IPS-15b (cell line): Measurements from ENCODE around the gene JAG1.
"Not testable (repeated sequence)": the region's sequence is repeated elsewhere in the genome, so short reads cannot be mapped to it uniquely, and the experiment has no call there.

Source experiments
- H3K27me3 ChIP-seq: one replicate; pipeline ENCODE4 v1.6.1; 2013; ENCODE audit warnings: low read length; ENCODE audit not compliant: control insufficient read depth, insufficient read depth
- H3K36me3 ChIP-seq: one replicate; pipeline ENCODE4 v1.6.1; 2013; ENCODE audit warnings: low read length; ENCODE audit not compliant: control insufficient read depth, insufficient read depth
- H3K4me1 ChIP-seq: one replicate; pipeline ENCODE4 v1.6.1; 2013; ENCODE audit warnings: mild to moderate bottlenecking, low read length; ENCODE audit not compliant: control insufficient read depth, insufficient read depth
- H3K4me3 ChIP-seq: one replicate; pipeline ENCODE4 v1.5.1; 2013; ENCODE audit warnings: low read depth, low read length
- H3K9ac ChIP-seq: one replicate; pipeline ENCODE4 v1.6.1; 2013; ENCODE audit warnings: low read depth, mild to moderate bottlenecking, low read length
- H3K9me3 ChIP-seq: one replicate; pipeline ENCODE4 v1.6.1; 2013; ENCODE audit warnings: mild to moderate bottlenecking, low read length; ENCODE audit not compliant: control insufficient read depth, insufficient read depth

JAG1 gene

GRCh38 chr20:10629946-10630650 is 43.7 kb downstream of the JAG1 start:
- Histone ChIP-seq H3K9me3 (no peaks in the 10 kb centered on the region), H3K9ac (no peak overlapping the region), H3K27me3 (no peaks in the 10 kb centered on the region)

DNA sequence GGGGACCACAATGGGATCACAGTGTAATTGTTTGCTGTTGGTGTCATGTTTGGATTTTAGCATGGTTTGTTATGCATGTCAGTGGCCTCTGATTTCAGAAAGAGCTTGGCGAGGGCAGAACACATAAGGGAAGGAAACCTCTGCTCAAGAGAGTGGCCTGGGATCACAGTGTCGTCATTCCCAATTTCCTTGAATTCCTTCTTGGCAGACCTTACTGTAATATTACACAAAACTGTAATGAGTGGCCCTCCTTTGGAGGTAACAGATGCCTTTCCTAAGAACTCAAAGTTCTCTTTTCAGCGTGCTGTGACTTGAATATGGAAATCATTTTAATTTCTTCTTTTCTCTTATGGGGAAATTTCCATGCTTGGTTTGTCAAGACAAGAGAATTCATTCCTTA is 46.9 kb downstream of the JAG1 start:
- H3K4me3 ChIP-seq = no peak overlapping the region
- H3K4me1 ChIP-seq = peaks cover 11% of the 10 kb centered on the region
- no peaks in the 10 kb centered on the region for H3K27me3 ChIP-seq
- H3K9me3 ChIP-seq = no peaks in the 10 kb centered on the region
- no peak overlapping the region for H3K9ac ChIP-seq
- H3K36me3 ChIP-seq = no peaks in the 10 kb centered on the region

More at GRCh38 chr20:10629946-10630650, 43.7 kb downstream of the JAG1 start:
- no peaks in the 10 kb centered on the region for H3K36me3 ChIP-seq
- no peak overlapping the region for H3K4me3 ChIP-seq
- peaks cover 19% of the 10 kb centered on the region for H3K4me1 ChIP-seq

- H3K4me1 ChIP-seq = peaks cover 7% of the 10 kb centered on the region
- H3K4me3 ChIP-seq = no peak overlapping the region
- H3K9ac ChIP-seq = no peak overlapping the region
- no peaks in the 10 kb centered on the region for H3K27me3 ChIP-seq
- no peaks in the 10 kb centered on the region for H3K9me3 ChIP-seq
- no peaks in the 10 kb centered on the region for H3K36me3 ChIP-seq
These were observed 48.2 kb downstream of the JAG1 start for GRCh38 chr20:10625641-10626040.

GRCh38 chr20:10622657-10623418 is 51.0 kb downstream of the JAG1 start:
- Histone ChIP-seq H3K4me3 (no peak overlapping the region), H3K4me1 (peaks cover 16% of the 10 kb centered on the region), H3K27me3 (no peaks in the 10 kb centered on the region), H3K36me3 (no peaks in the 10 kb centered on the region), H3K9ac (peak overlapping the region; percentile 8), H3K9me3 (no peaks in the 10 kb centered on the region)

- Histone ChIP-seq H3K9me3 (no peaks in the 10 kb centered on the region), H3K27me3 (no peaks in the 10 kb centered on the region), H3K36me3 (no peaks in the 10 kb centered on the region), H3K9ac (no peak overlapping the region), H3K4me1 (peaks cover 16% of the 10 kb centered on the region), H3K4me3 (no peak overlapping the region)
These were observed 52.6 kb downstream of the JAG1 start for GRCh38 chr20:10621149-10621548.

- no peaks in the 10 kb centered on the region for H3K36me3 ChIP-seq
- H3K9me3 ChIP-seq = no peaks in the 10 kb centered on the region
- no peaks in the 10 kb centered on the region for H3K27me3 ChIP-seq
- H3K4me1 ChIP-seq = peaks cover 16% of the 10 kb centered on the region
- H3K4me3 ChIP-seq = no peak overlapping the region
- no peak overlapping the region for H3K9ac ChIP-seq
These were observed 54.4 kb downstream of the JAG1 start for GRCh38 chr20:10619427-10619826.

DNA sequence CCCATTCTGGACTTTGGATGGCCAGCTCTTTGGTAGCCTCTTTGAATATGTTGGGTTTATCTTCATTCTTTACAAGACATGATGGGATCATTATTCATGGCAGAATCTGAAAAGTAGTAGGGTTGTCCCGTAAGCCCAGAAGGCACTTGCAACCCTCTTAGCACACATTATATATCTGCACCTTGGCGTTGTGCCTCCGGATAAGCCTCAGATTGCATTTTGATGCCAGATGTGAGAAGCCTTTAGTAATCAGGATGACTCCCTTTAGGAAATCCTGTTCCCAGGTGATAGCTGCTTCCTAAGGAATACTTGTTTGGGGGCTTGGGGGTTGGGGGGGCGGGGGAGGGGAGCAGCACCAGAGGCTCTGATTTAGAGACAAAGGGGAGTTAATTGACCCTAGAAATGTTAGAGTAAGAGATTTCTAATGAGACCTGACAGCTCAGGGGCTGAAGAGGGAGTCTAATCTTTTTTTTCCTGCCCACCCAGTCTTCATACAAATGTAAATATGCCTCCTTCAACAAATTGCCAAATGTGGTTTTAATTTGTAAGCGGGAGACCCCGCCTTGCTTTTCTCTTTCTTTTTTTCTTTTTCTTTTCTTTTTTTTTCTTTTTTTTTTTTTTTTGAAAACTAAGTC is 55.1 kb downstream of the JAG1 start:
- Histone ChIP-seq H3K36me3 (no peaks in the 10 kb centered on the region), H3K4me1 (peaks cover 16% of the 10 kb centered on the region), H3K4me3 (no peak overlapping the region), H3K9me3 (no peaks in the 10 kb centered on the region), H3K9ac (no peak overlapping the region), H3K27me3 (no peaks in the 10 kb centered on the region)

DNA sequence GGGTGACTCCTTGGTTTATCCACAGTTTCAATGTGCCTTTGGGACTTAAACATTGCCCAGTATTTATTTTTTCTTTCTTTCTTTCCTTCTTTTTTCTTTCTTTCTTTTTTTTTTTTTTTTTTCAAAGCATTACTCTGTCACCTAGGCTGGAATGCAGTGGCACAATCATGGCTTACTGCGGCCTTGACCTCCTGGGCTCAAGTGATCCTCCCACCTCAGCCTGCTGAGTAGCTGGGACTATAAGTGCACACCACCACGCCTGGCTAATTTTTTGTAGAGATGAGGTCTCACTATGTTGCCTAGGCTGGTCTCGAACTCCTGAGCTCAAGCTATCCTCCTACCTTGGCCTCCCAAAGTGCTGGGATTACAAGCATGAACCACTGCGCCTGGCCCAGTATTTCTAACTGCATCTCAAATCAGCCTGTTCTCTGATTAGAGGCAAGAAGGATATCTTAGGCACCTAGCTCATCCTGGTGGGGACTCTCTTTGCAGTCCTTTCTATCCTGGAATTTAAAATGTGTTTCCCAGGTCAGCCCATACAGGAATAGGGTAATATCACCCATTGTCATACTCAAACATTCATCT is 56.2 kb downstream of the JAG1 start:
- H3K9me3 ChIP-seq, H3K4me3 ChIP-seq, H3K27me3 ChIP-seq, H3K9ac ChIP-seq, H3K36me3 ChIP-seq: not testable (repeated sequence)
- peaks cover 16% of the 10 kb centered on the region for H3K4me1 ChIP-seq

GRCh38 chr20:10616212-10616611 is 57.6 kb downstream of the JAG1 start:
- Histone ChIP-seq H3K36me3 (no peaks in the 10 kb centered on the region), H3K4me3 (no peak overlapping the region), H3K9ac (no peak overlapping the region), H3K9me3 (no peaks in the 10 kb centered on the region), H3K4me1 (peaks cover 20% of the 10 kb centered on the region), H3K27me3 (no peaks in the 10 kb centered on the region)

DNA sequence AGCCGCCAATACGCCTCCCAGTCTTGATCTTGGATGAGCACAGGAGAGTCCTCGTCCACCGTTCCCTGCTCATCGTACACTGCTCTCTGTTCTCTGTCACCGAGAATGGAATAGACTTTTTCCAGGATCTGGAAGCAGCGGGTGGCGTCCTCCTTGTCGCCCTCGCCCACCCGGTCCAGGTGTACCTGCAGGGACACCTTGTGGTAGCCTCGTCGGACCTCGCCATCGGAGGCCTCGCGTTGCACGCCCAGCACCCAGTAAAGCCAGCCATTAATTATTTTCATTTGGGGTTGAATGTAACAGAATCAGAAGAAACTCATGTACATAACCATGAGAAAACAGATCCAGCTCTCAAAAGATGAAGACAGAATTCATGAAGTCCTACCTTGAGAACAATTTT is 59.9 kb downstream of the JAG1 start:
- Histone ChIP-seq H3K4me3 (no peak overlapping the region), H3K4me1 (peaks cover 10% of the 10 kb centered on the region), H3K36me3 (no peaks in the 10 kb centered on the region), H3K27me3 (no peaks in the 10 kb centered on the region), H3K9ac (no peak overlapping the region), H3K9me3 (no peaks in the 10 kb centered on the region)

DNA sequence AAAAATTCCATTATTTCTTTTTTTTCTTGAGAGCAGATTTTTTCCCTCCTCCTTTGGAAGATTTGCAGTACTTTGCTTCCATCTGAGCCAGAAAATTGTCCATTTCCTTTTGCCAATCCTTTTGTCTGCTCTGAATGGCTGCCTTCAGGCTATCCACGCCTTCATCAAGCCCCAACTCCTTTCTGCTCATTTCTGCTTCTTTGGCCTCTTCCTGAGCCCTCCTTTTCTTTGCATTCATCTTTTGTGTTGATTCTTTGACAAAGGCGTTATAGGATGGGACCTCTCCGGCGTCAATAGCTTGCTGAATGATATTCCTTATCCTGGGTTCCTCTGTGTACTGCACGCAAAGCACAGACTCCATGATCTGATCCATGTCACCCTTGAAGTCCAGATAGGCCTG is 60.4 kb downstream of the JAG1 start:
- H3K9me3 ChIP-seq, H3K9ac ChIP-seq, H3K27me3 ChIP-seq, H3K36me3 ChIP-seq, H3K4me1 ChIP-seq, H3K4me3 ChIP-seq: not testable (repeated sequence)
